A549 (cell line): ENCODE measurements around the gene SHISA6. TPM values are rescaled to one million over a fixed set of nuclear protein-coding genes. Genes with fewer than 3 reads are reported as not detected.

ENCODE experiments used
- ATAC-seq, 2 experiments: fragments of 200-7000 bp in 1 of 2; fragments of >200 bp in 1 of 2; cut with Nextera tagmentation in 1 of 2; cut with Tn5 transposase in 1 of 2; 3 replicates each; pipeline versions ENCODE4 v1.8.0 to v1.9.1; 2018 to 2020; ENCODE audit warnings: mild to moderate bottlenecking in 1 of 2, moderate library complexity in 1 of 2
- CTCF ChIA-PET: fragments of 300-600 bp; sonication (Branson Sonifier 250); formaldehyde crosslinking; extraction: SDS; loops from one replicate; lab custom pipeline; 2021; ENCODE audit warnings: antibody characterized with exemption, inconsistent platforms; lab: Yijun Ruan, JAX
- POLR2A ChIA-PET: fragments of 350-600 bp; formaldehyde crosslinking; extraction: SDS; loops from one replicate; lab custom pipeline; 2021; ENCODE audit warnings: antibody characterized with exemption, inconsistent platforms; lab: Yijun Ruan, JAX
- DNase-seq, 2 experiments: peaks; one replicate each; pipeline versions ENCODE4 v3.0.0 to v3.0.0-alpha.2; 2011 to 2016; ENCODE audit warnings: low read depth in 1 of 2, low spot score in 1 of 2
- FAIRE-seq: peaks from 2 replicates; lab custom pipeline; 2011; peaks lifted over from hg19 to GRCh38; lab: Jason Lieb, UNC
- H3K27ac ChIP-seq, 2 experiments: fragments of >200 bp; sonication (Bioruptor Twin); formaldehyde crosslinking; 3 replicates each; pipeline ENCODE4 v1.5.1; 2016 to 2017
- H3K4me1 ChIP-seq: fragments of >200 bp; sonication (Bioruptor Twin); formaldehyde crosslinking; 3 replicates; pipeline ENCODE4 v1.6.1; 2016
- H3K4me2 ChIP-seq: fragments of >200 bp; sonication (Bioruptor Twin); formaldehyde crosslinking; 3 replicates; pipeline ENCODE4 v1.6.1; 2016
- H3K4me3 ChIP-seq: fragments of >200 bp; sonication (Bioruptor Twin); formaldehyde crosslinking; 3 replicates; pipeline ENCODE4 v1.5.1; 2016
- H3K9me3 ChIP-seq: fragments of >200 bp; sonication (Bioruptor Twin); formaldehyde crosslinking; 3 replicates; pipeline ENCODE4 v1.6.1; 2016
- CBX2 ChIP-seq: fragments of 200-600 bp; sonication (generic); IDR thresholded peaks from 2 replicates; pipeline ENCODE4 v1.6.1; 2016; ENCODE audit warnings: low read depth, mild to moderate bottlenecking, borderline replicate concordance
- CBX8 ChIP-seq: fragments of 200-600 bp; sonication (generic); IDR thresholded peaks from 2 replicates; pipeline ENCODE4 v1.6.1; 2016
- EHF ChIP-seq: fragments of 250-450 bp; sonication (Bioruptor Pico); IDR thresholded peaks from 2 replicates; pipeline ENCODE4 v1.5.0; 2020; ENCODE audit warnings: mild to moderate bottlenecking
- FOXS1 ChIP-seq: fragments of 250-450 bp; sonication (Bioruptor Pico); IDR thresholded peaks from 2 replicates; pipeline ENCODE4 v1.5.0; 2020; ENCODE audit warnings: mild to moderate bottlenecking, moderate library complexity
- HEYL ChIP-seq: fragments of 250-450 bp; sonication (Bioruptor Pico); IDR thresholded peaks from 2 replicates; pipeline ENCODE4 v1.8.0; 2021; ENCODE audit warnings: mild to moderate bottlenecking, moderate library complexity
- JUNB ChIP-seq: fragments of >200 bp; sonication (Bioruptor Twin); formaldehyde crosslinking; IDR thresholded peaks from 2 replicates; pipeline ENCODE4 v1.6.1; 2016
- KDM5A ChIP-seq: fragments of 200-600 bp; sonication (generic); IDR thresholded peaks from 2 replicates; pipeline ENCODE4 v1.6.1; 2016; ENCODE audit warnings: antibody characterized with exemption, mild to moderate bottlenecking
- MAFK ChIP-seq: fragments of 450-650 bp; IDR thresholded peaks from 2 replicates; pipeline ENCODE4 v1.6.1; 2014; ENCODE audit not compliant: partially characterized antibody
- MAZ ChIP-seq: fragments of 150-350 bp; IDR thresholded peaks from 2 replicates; pipeline ENCODE4 v1.6.1; 2014; ENCODE audit warnings: antibody characterized with exemption, low read depth, low read length, borderline replicate concordance
- MYC ChIP-seq: IDR thresholded peaks from 2 replicates; pipeline ENCODE4 v1.6.1; 2012; ENCODE audit warnings: mild to moderate bottlenecking, inconsistent platforms, low read length, improper control_type of control experiment, borderline replicate concordance
- NPAS2 ChIP-seq: fragments of 250-450 bp; sonication (Bioruptor Pico); IDR thresholded peaks from 2 replicates; pipeline ENCODE4 v1.8.0; 2022; ENCODE audit warnings: mild to moderate bottlenecking, moderate library complexity, borderline replicate concordance
- NR3C1 ChIP-seq: fragments of >200 bp; sonication (Bioruptor Twin); formaldehyde crosslinking; IDR thresholded peaks from 3 replicates; pipeline ENCODE4 v1.6.1; 2017
- PHF8 ChIP-seq: fragments of 200-600 bp; sonication (generic); IDR thresholded peaks from 2 replicates; pipeline ENCODE4 v1.6.1; 2016; ENCODE audit warnings: low read depth, mild to moderate bottlenecking, antibody characterized with exemption, moderate library complexity, borderline replicate concordance
- POLR2A ChIP-seq: IDR thresholded peaks from 2 replicates; pipeline ENCODE4 v1.6.1; 2012; ENCODE audit warnings: mild to moderate bottlenecking, low read length
- POLR2AphosphoS2 ChIP-seq: conservative IDR thresholded peaks from 2 replicates; pipeline ENCODE4 v1.6.1; 2012; ENCODE audit warnings: low read length, improper control_type of control experiment, inconsistent platforms
- RARB ChIP-seq: fragments of 250-450 bp; sonication (Bioruptor Pico); IDR thresholded peaks from 2 replicates; pipeline ENCODE4 v1.8.0; 2021; ENCODE audit warnings: mild to moderate bottlenecking, moderate library complexity
- RFX5 ChIP-seq: fragments of 450-650 bp; IDR thresholded peaks from 2 replicates; pipeline ENCODE4 v1.7.1; 2014; ENCODE audit warnings: antibody characterized with exemption, mild to moderate bottlenecking, moderate library complexity
- TFCP2L1 ChIP-seq: fragments of 250-450 bp; sonication (Bioruptor Pico); IDR thresholded peaks from 2 replicates; pipeline ENCODE4 v1.5.0; 2021; ENCODE audit warnings: mild to moderate bottlenecking
- ZFP36 ChIP-seq: fragments of 450-650 bp; IDR thresholded peaks from 2 replicates; pipeline ENCODE4 v1.6.1; 2014; ENCODE audit warnings: borderline replicate concordance; ENCODE audit not compliant: partially characterized antibody
- WGBS: methylation state at CpG from one replicate; pipeline ENCODE4 v1.1.6; 2017; ENCODE audit errors: missing lambda C conversion rate; 5-methylcytosine and 5-hydroxymethylcytosine counted together
- polyA plus RNA-seq, 4 experiments: library from polyadenylated mRNA; depleted of rRNA in 3 of 4; stranded (reverse); fragments of >200 nt; fragmentation: RNase III in 1 of 4; extraction: RNeasy Plus Mini Kit Qiagen cat#74134 plus additional on column Dnase treatment in 1 of 4; gene quantifications; 2 replicates in 3 of 4; 3 replicates in 1 of 4; pipeline ENCODE4 v1.2.3, GENCODE V29; 2011 to 2017
- TF ChIP-seq, protein P1 (sequence below): IDR thresholded peaks from 2 replicates; pipeline ENCODE4 v1.6.1; 2012
- TF ChIP-seq, protein P2 (sequence below): fragments of 150-350 bp; IDR thresholded peaks from 2 replicates; pipeline ENCODE4 v1.6.1; 2014; ENCODE audit warnings: low read depth, mild to moderate bottlenecking, low read length
- TF ChIP-seq, protein P3 (sequence below): IDR thresholded peaks from 2 replicates; pipeline ENCODE4 v1.6.1; 2012
- TF ChIP-seq, protein P4 (sequence below): fragments of >200 bp; sonication (Bioruptor Twin); formaldehyde crosslinking; IDR thresholded peaks from 3 replicates; pipeline ENCODE4 v1.5.1; 2016
- TF ChIP-seq, protein P5 (sequence below): fragments of 250-450 bp; sonication (Bioruptor Pico); IDR thresholded peaks from 2 replicates; pipeline ENCODE4 v1.5.0; 2021; ENCODE audit warnings: mild to moderate bottlenecking, moderate library complexity, borderline replicate concordance

SHISA6 gene
- polyA plus RNA-seq, 2 of the 4 experiments (the other 2 are of a cell fraction) = not detected

DNA sequence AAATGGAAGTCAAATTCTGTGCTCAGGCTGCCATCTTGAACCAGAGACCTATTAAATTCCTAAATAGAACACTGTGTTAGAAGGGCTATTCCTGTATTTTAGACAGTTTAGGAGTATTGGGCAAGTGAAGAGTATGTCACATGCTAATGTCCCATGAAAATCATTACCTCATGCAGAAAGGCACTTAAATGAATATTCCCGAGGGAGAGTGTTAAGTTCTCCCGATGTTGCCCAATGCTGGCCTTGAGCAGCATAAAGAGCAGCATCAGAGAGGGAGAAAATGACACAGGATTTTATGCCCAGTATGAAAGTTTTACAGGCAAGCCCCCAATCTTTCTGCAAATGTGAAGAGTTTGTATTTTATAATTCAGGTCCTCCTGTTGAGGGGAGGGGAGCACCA is 28.2 kb upstream of the SHISA6 start (continued):
- TF ChIP-seq, protein P1, sequence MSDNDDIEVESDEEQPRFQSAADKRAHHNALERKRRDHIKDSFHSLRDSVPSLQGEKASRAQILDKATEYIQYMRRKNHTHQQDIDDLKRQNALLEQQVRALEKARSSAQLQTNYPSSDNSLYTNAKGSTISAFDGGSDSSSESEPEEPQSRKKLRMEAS = no peak
- TF ChIP-seq PHF8 = no peak
- TF ChIP-seq, all 56 proteins: peak for 0

DNA sequence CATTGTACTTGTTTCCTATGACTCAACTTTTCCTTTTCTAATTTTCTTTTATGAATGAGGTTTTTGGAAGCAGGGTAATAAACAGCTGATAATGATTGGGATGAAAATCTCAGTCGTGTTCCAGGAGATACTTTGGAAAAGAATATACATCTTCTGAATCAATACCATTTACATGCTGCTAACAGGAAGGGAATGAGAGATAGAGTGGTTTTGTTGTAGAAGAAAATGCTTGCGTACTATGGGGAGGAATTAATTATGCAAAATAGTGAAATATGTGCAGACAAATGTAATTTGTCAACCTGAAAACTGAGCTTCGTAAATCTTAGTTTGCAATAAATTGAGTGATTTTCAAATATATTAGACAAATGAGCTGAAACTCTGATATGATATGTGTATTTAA is 24.0 kb upstream of the SHISA6 start:
- Histone ChIP-seq H3K4me1 (no peaks in the 10 kb centered on the region), H3K4me3 (no peak overlapping the region), H3K9me3 (no peaks in the 10 kb centered on the region), H3K27ac (no peak overlapping the region), H3K4me2 (no peak overlapping the region)
- FAIRE-seq (no peak), ATAC-seq (no peak), DNase-seq (no peak)
- TF ChIP-seq CBX8 = no peak
- TF ChIP-seq POLR2A = no peak
- no peak for TF ChIP-seq ZFP36
- TF ChIP-seq MAFK = no peak
- TF ChIP-seq JUNB = no peak
- no peak for TF ChIP-seq HEYL (CRISPR knock-in tag)
- TF ChIP-seq RARB (CRISPR knock-in tag) = no peak
- ChIA-PET POLR2A (no interaction called here), CTCF (interaction anchor here (1.5 kb wide), 1 partner anchor 72 kb away, joined by 3 read pairs; no protein-coding TSS in a partner anchor)
- 5% methylated on average over 3 of the region's 3 CpGs for WGBS

DNA sequence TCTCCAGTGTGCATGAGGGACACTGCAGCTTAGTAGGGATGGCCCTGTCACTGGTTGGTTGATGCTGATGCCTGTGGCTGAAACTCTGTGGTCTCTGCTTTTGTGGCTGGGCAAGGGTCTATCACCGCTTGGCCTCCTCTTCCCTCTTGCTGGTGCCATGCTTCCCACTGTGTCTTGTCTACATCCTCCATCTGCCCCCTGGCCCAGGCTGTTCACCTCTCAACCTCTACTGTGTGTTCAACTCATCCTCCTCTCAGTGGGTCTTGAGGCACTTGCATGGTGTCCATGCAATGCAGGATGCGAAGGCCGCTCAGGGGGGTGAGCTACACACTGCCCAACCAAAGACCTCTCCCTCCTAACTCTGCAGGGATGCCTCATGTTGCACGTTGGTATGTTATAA is 19.8 kb upstream of the SHISA6 start:
- WGBS = 16% methylated on average over 4 of the region's 4 CpGs
- POLR2A ChIA-PET = no interaction called here
- FAIRE-seq = no peak
- TF ChIP-seq MYC (no peak), NPAS2 (CRISPR knock-in tag) (no peak), MAZ (no peak), POLR2A (no peak), TFCP2L1 (CRISPR knock-in tag) (no peak)
- TF ChIP-seq, protein P2, sequence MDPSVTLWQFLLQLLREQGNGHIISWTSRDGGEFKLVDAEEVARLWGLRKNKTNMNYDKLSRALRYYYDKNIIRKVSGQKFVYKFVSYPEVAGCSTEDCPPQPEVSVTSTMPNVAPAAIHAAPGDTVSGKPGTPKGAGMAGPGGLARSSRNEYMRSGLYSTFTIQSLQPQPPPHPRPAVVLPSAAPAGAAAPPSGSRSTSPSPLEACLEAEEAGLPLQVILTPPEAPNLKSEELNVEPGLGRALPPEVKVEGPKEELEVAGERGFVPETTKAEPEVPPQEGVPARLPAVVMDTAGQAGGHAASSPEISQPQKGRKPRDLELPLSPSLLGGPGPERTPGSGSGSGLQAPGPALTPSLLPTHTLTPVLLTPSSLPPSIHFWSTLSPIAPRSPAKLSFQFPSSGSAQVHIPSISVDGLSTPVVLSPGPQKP = no peak
- TF ChIP-seq, protein P3, sequence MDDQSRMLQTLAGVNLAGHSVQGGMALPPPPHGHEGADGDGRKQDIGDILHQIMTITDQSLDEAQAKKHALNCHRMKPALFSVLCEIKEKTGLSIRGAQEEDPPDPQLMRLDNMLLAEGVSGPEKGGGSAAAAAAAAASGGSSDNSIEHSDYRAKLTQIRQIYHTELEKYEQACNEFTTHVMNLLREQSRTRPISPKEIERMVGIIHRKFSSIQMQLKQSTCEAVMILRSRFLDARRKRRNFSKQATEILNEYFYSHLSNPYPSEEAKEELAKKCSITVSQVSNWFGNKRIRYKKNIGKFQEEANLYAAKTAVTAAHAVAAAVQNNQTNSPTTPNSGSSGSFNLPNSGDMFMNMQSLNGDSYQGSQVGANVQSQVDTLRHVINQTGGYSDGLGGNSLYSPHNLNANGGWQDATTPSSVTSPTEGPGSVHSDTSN = no peak
- no peak overlapping the region for H3K4me2 ChIP-seq
- no peak overlapping the region for H3K27ac ChIP-seq
- H3K9me3 ChIP-seq = no peaks in the 10 kb centered on the region; the same call in 2 of the 3 replicates
- H3K4me3 ChIP-seq = no peak overlapping the region
- CTCF ChIA-PET = interaction anchor here (0.5 to 0.9 kb wide), 2 partner anchors 346 to 590 kb away, joined by 3 to 5 read pairs; no protein-coding TSS in a partner anchor
- no peak for ATAC-seq
- H3K4me1 ChIP-seq = no peaks in the 10 kb centered on the region
- no peak for DNase-seq

DNA sequence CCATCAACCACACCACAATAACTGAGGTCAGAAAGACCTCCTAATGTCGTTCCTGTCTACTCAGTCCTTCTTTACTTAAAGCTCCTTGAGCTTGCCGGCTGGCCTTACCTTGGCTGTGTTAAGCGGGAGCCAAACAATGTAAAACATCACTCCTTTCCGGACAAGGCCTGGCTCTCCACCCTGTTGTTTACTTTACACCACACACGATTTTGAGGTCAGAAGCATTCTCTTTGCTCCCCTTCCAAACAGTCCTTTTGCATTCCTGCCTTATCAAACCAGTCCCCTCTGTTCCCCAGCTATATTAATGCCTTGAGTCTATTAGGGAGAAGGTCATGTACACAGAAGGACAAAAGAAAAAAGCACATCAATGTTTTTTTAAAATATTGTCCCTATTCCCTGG is 19.3 kb upstream of the SHISA6 start:
- no peak overlapping the region for H3K4me2 ChIP-seq
- ATAC-seq (no peak), FAIRE-seq (no peak), DNase-seq (no peak)
- no peaks in the 10 kb centered on the region for H3K4me1 ChIP-seq
- TF ChIP-seq EHF (CRISPR knock-in tag) = no peak
- no peak for TF ChIP-seq NPAS2 (CRISPR knock-in tag)
- TF ChIP-seq TFCP2L1 (CRISPR knock-in tag) = no peak
- TF ChIP-seq FOXS1 (CRISPR knock-in tag) = no peak
- no peak for TF ChIP-seq POLR2AphosphoS2
- TF ChIP-seq, protein P4, sequence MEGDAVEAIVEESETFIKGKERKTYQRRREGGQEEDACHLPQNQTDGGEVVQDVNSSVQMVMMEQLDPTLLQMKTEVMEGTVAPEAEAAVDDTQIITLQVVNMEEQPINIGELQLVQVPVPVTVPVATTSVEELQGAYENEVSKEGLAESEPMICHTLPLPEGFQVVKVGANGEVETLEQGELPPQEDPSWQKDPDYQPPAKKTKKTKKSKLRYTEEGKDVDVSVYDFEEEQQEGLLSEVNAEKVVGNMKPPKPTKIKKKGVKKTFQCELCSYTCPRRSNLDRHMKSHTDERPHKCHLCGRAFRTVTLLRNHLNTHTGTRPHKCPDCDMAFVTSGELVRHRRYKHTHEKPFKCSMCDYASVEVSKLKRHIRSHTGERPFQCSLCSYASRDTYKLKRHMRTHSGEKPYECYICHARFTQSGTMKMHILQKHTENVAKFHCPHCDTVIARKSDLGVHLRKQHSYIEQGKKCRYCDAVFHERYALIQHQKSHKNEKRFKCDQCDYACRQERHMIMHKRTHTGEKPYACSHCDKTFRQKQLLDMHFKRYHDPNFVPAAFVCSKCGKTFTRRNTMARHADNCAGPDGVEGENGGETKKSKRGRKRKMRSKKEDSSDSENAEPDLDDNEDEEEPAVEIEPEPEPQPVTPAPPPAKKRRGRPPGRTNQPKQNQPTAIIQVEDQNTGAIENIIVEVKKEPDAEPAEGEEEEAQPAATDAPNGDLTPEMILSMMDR = no peak
- TF ChIP-seq, protein P5, sequence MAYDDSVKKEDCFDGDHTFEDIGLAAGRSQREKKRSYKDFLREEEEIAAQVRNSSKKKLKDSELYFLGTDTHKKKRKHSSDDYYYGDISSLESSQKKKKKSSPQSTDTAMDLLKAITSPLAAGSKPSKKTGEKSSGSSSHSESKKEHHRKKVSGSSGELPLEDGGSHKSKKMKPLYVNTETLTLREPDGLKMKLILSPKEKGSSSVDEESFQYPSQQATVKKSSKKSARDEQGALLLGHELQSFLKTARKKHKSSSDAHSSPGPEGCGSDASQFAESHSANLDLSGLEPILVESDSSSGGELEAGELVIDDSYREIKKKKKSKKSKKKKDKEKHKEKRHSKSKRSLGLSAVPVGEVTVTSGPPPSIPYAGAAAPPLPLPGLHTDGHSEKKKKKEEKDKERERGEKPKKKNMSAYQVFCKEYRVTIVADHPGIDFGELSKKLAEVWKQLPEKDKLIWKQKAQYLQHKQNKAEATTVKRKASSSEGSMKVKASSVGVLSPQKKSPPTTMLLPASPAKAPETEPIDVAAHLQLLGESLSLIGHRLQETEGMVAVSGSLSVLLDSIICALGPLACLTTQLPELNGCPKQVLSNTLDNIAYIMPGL (CRISPR knock-in tag) = no peak
- no peak for TF ChIP-seq NR3C1
- TF ChIP-seq KDM5A = no peak
- TF ChIP-seq RFX5 = no peak
- no peak for TF ChIP-seq CBX8
- TF ChIP-seq MAZ = no peak
- no peak for TF ChIP-seq CBX2
- POLR2A ChIA-PET = no interaction called here
- H3K27ac ChIP-seq = no peak overlapping the region
- CTCF ChIA-PET = interaction anchor here (0.9 kb wide), 1 partner anchor 346 kb away, joined by 3 read pairs; no protein-coding TSS in a partner anchor
- no peak overlapping the region for H3K4me3 ChIP-seq
- no peaks in the 10 kb centered on the region; the same call in 2 of the 3 replicates for H3K9me3 ChIP-seq
- 11% methylated on average over 5 of the region's 5 CpGs for WGBS
